ENCODE results near the gene PCDHGC3.

DNA sequence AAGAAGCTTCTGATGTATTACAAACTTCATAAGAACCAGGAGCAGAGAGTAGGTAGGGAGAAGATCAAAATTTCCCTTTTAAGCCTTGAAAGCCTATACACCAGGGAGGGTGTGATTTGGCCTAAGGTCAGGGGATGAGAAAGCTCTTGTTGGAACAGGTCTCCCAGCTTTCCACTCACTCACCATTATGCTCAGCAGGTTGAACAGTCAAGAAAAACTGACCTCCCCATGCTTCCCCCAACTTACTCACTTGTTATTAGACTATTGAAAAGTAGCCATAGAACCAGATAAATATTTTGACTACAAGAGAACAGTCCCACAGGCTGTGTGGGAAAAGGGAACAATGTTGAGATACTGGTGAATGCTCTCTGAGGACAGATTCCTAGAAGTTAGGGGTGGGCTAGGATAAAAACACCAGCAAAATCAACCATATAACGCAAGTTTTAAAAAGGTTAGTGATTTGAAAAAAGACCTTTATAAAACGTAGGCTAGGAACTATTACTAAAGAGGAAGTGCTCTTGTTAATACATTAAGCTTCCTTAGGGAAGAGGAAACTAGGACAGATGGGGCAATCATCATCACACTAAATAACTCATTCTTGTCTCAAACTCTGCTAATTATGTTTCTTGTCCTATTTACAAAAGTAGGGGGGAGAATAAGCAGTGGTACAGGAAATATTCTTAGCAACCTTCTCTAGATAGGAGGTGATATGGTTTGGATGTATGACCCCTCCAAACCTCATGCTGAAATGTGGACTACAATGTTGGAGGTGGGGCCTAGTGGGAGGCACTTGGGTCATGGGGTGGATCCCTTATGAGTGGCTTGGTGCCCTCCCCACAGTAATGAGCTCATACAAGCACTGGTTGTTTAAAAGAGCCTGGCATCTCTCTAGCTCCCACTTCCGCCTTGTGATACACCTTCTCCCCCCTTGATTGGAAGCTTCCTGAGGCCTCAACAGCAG, 44.1 kb downstream of the PCDHGC3 start:
- TF ChIP-seq, protein P1, sequence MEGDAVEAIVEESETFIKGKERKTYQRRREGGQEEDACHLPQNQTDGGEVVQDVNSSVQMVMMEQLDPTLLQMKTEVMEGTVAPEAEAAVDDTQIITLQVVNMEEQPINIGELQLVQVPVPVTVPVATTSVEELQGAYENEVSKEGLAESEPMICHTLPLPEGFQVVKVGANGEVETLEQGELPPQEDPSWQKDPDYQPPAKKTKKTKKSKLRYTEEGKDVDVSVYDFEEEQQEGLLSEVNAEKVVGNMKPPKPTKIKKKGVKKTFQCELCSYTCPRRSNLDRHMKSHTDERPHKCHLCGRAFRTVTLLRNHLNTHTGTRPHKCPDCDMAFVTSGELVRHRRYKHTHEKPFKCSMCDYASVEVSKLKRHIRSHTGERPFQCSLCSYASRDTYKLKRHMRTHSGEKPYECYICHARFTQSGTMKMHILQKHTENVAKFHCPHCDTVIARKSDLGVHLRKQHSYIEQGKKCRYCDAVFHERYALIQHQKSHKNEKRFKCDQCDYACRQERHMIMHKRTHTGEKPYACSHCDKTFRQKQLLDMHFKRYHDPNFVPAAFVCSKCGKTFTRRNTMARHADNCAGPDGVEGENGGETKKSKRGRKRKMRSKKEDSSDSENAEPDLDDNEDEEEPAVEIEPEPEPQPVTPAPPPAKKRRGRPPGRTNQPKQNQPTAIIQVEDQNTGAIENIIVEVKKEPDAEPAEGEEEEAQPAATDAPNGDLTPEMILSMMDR (IDR thresholded peaks at IDR 0.05): no peak
- TF ChIP-seq POLR2A (IDR thresholded peaks at IDR 0.05): no peak

Measured in adrenal gland (tissue), 5 donors.